Heart left ventricle (tissue), 13 donors: Measurements from ENCODE around the gene GPR157.

Experiments used
- CTCF ChIP-seq, 12 donors: fragments of 200-600 bp; sonication (generic) in 4 of 12; IDR thresholded peaks; one replicate each; pipeline versions ENCODE4 v1.5.0 to v1.8.0; 2018 to 2022; ENCODE audit warnings: antibody characterized with exemption in 12 of 12, mild to moderate bottlenecking in 5 of 12
- POLR2A ChIP-seq, 2 donors: fragments of 450-650 bp; IDR thresholded peaks; one replicate each; pipeline ENCODE4 v1.6.1; 2017; ENCODE audit warnings: antibody characterized with exemption in 2 of 2, mild to moderate bottlenecking in 2 of 2, moderate library complexity in 2 of 2
- donor health status: ischemic (EF 13 %, LVEDD 7.1; RV severe dilation, severe dysfunction).
- donor health status: DM: no; HTN: yes; CAD: no.
- donor health status: DM: no; HTN: no; CAD: no.
- donor health status: ischemic (EF 25% LVEDD 6.9; RV normal size, moderate dysfunction).
- donor health status: ischemic (EF 25% LVEDD 5.7; RV mildly dilated, moderate dysfunction).
- donor health status: ischemic (EF 35%, LVEDD 5.7; RV mildly dilated, moderate dysfunction).
- donor health status: nonischemic (EF 11% LVEDD 7.7; RV severe dilation, severe dysfunction).
- donor health status: DM: yes; HTN: yes; CAD: no.
- donor health status: PGD.
- donor health status: ischemic (EF 29% LVEDD 5.4; RV normal size, mild dysfunction).
- donor health status: nonischemic (EF 23%, LVEDD 6.1; RV moderate dilation, normal function).

GRCh38 chr1:9174243-9174642 lies 45.3 kb upstream of the GPR157 start:
- TF ChIP-seq POLR2A (IDR thresholded peaks at IDR 0.05), result no peak
- TF ChIP-seq CTCF (IDR thresholded peaks at IDR 0.05), result no peak
